SK-N-SH treated with all-trans-retinoic acid at 6 μM for 48 hours (cell line): ENCODE measurements around the gene RERE.

Experiments
- ARNTL ChIP-seq: fragments of 450-650 bp; formaldehyde crosslinking; IDR thresholded peaks from 2 replicates; pipeline ENCODE4 v1.5.0; 2020; ENCODE audit warnings: low read depth, mild to moderate bottlenecking, moderate library complexity, borderline replicate concordance
- CSDC2 ChIP-seq: fragments of 250-450 bp; sonication (Bioruptor Pico); IDR thresholded peaks from 2 replicates; pipeline ENCODE4 v1.5.0; 2020; ENCODE audit warnings: mild to moderate bottlenecking, moderate library complexity
- ISL1 ChIP-seq: fragments of 250-450 bp; sonication (Bioruptor Pico); IDR thresholded peaks from 2 replicates; pipeline ENCODE4 v2.1.2; 2022; ENCODE audit warnings: mild to moderate bottlenecking, moderate library complexity
- PATZ1 ChIP-seq: fragments of 250-450 bp; sonication (Bioruptor Pico); IDR thresholded peaks from 2 replicates; pipeline ENCODE4 v1.8.0; 2020; ENCODE audit warnings: mild to moderate bottlenecking, moderate library complexity, borderline replicate concordance
- PPARA ChIP-seq: fragments of 250-450 bp; sonication (Bioruptor Pico); IDR thresholded peaks from 2 replicates; pipeline ENCODE4 v1.5.0; 2020; ENCODE audit warnings: mild to moderate bottlenecking, borderline replicate concordance
- RARB ChIP-seq: fragments of 250-450 bp; sonication (Bioruptor Pico); IDR thresholded peaks from 2 replicates; pipeline ENCODE4 v1.8.0; 2021; ENCODE audit warnings: mild to moderate bottlenecking, moderate library complexity
- ZFP30 ChIP-seq: fragments of 450-650 bp; formaldehyde crosslinking; IDR thresholded peaks from 2 replicates; pipeline ENCODE4 v1.5.0; 2022; ENCODE audit warnings: mild to moderate bottlenecking, moderate library complexity

DNA sequence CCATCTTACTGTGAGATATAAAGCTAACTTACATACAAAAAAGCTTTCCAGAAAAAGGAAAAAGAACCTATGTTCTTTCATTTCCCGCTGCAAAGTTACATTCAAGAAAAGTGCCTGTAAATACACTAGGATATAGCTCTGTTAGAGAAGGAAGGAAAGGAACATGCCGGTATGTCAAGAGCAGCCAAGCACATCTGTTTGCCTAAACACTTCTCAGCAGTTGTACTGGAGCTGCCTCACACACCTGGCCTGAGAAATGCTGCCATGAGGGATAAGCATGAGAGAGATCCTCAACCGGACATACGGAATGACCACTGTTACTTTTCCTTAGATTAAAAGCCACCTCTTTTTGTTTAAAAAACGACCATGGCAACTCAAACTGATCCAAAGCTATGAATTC is 189.7 kb downstream of the RERE start:
- TF ChIP-seq PATZ1 (CRISPR knock-in tag): no peak
- TF ChIP-seq ISL1 (CRISPR knock-in tag): no peak
- TF ChIP-seq PPARA (CRISPR knock-in tag): no peak
- no peak for TF ChIP-seq ARNTL (CRISPR knock-in tag)
- TF ChIP-seq RARB: no peak
- TF ChIP-seq ZFP30 (CRISPR knock-in tag): no peak
- TF ChIP-seq CSDC2 (CRISPR knock-in tag): no peak
